GM19238 (cell line): ENCODE measurements around the gene SCGB1C2.

Experiments used
- DNase-seq: peaks from one replicate; pipeline ENCODE4 v3.0.0; 2011; ENCODE audit warnings: low spot score; ENCODE audit not compliant: insufficient read length

SCGB1C2 gene

DNA sequence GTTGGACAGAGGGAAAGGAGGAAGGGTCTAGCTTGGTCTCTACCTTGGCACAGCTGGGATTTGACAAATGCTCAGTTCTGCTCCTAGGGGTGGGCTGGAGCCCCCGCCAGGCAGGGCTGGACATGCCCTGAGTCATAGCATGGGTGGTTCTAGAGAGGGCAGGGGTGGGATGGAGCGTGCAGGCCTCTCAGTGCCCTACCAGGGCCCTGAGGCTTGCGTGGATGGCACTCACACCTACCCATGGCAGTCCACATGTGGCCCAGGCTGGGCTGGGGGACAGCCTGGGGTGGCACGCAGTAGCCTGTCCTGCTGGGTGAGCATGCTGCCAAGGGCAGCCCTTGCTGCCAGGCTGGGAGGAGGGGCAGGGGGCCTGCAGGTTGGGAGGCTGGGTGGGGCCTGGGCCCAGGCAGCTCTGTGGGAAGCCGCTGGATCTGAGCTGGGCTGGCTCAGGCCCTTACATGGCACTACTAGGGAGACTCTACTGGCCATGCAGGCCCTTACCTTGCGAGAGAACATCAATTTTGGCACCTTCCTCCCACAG lies 32.8 kb downstream of the SCGB1C2 start:
- DNase-seq: no peak

DNA sequence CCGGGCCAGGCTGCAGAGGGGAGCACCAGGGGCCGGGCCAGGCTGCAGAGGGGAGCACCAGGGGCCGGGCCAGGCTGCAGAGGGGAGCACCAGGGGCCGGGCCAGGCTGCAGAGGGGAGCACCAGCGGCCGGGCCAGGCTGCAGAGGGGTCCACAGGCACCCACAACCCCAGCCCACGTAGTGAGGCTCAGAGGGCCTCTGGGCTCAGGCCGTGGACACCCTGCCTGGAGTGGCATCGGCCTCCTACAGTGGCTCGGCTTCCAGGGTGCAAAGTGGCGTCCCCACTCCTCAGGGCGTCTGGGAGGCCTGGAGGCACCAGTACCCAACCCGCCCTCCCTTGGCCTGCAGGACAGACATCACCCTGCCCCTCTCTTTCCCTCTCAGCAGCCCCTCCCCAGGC lies 34.5 kb downstream of the SCGB1C2 start:
- no peak for DNase-seq

DNA sequence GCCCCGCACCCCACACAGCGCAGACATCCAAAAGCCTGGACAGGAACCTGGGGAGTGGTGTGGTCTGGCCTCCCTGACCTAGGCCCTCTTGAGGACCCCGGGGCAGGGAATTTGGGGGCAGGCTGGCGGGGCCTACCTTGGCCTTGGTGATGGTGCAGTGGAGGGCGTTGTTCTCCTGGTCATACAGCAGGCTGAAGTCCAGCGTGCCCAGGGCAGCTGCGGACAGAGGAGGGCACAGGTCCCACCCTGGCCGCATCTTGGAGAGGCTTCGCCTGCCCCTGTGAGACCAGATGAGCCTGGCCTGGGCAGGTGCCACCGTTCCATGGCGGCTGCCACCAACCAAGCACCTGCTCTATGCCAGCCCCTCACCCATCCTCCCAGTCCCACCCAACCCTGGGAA lies 35.0 kb downstream of the SCGB1C2 start:
- no peak for DNase-seq

DNA sequence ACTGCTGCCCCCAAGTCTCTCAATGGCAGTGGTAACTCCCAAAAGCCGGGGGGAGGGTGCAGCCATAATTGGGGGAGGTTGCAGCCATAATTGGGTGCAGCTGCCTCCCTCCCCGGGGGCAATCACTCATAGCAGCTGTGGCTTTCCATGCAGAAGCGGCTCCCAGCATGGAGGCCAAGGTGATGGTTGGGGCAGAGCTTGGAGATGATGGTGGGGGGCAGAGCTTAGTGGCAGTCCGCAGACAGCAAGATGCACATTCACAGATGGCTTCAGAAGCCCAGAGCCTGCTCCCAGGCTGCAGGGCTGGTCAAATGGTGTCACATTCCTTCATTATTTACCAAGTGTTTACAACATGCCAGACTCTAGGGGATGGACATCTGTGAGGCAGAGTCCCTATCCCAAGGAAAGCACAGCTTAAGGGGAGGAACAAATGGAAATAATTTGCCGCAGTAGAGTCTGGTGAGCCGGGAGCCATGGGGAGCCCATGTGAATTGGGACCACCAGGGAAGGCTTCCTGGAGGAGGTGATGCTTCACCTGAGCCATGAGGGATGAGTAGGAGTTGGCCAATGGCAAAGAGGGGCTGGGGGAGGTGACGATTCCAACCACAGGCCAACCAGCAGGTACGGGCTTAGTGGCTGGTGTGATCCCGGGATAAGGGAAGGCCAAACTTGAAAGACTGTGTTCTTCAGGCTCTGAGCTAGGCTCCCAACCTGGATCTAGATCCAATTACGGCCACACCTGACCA lies 36.0 kb downstream of the SCGB1C2 start:
- no peak for DNase-seq

DNA sequence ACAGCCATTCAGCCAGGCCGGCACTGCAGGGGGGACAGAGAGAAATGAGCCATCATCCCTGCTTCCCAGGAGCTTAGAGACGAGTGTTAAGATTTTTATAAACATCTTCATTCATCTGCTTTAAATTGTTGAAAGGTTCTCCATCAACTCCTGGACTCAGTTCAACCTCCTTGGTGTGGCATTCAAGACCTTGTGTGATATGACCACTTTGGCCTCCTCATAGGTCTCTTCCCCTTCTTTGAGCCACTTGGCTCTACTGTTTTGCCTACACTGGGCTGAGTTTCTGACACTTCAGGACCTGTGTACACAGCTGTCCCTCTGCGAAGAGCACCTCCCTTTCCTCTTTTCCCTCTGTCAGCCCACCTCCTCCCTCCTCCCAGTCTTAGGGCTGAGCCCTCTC lies 39.8 kb downstream of the SCGB1C2 start:
- no peak for DNase-seq

DNA sequence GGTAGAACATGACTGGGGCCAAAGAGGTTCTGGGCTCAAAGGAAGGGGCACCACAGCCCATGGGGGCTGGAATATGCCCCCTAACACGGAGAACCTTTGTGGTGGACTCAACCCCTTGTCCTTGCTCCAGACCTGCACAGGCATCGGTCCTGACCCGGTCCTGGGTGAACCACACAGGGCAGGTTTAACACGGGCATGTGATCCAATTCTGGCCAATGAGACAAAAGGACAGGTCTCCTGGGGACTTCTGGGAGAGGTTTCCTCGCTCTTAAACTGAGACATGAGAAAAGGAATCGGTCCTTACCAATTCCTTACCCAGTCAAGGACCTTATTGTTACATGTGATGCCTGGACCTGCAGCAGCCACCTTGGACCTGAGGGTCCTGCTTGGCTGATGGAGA lies 40.4 kb downstream of the SCGB1C2 start:
- DNase-seq: no peak

DNA sequence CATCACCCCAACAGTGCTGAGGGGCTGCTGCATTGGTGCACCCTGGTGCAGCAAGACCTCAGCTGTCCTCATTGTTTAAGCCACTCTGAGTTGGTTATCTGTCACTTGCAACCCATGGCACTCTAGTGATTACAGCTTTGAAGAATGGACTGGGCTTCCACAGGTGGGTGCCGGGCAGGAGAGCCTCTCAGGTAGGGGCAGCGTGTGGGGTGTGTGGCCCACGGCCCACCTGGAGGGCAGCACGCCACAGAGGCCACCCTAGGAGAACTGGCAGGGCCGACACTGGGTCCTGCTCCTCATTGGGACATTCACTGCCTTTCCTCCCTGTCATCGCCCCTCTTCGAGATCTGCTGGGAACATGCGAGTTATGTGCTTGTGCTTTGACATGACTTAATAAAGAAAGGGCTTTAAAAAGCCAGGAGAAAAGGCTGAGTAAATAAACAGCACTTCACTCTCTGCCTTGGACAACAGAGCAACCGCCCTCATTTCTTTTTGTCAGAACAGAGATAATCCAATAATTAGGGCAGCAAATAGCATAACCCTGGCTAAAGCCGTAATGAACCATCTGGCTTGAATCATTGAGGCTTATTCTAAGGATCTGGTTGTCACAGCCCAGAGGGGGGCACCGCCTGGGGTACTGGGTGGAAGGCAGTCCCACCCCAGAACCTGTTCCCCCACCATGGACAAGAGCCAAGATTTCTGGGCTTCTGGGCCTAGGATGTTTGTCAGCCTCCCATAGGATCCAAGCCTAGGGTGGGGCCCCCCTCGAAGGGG lies 41.1 kb downstream of the SCGB1C2 start:
- no peak for DNase-seq

DNA sequence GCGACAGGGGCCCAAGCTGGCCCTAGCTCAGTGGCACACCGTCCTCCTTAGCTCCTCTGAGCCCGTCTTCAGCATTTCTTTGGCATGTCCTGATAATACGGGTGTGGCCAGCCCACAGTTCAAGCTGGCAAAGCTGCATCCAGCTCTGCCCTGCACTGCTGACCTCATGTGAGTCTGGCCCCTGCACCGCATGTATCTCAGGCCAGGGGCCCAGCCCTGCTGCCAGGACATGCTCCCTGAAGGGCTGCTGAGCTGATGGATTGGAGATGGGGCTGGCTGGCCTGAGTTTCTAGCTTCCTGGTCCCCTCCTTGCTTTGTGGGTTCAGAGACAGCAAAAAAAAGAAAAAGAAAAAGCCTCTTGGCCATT lies 41.7 kb downstream of the SCGB1C2 start:
- no peak for DNase-seq

DNA sequence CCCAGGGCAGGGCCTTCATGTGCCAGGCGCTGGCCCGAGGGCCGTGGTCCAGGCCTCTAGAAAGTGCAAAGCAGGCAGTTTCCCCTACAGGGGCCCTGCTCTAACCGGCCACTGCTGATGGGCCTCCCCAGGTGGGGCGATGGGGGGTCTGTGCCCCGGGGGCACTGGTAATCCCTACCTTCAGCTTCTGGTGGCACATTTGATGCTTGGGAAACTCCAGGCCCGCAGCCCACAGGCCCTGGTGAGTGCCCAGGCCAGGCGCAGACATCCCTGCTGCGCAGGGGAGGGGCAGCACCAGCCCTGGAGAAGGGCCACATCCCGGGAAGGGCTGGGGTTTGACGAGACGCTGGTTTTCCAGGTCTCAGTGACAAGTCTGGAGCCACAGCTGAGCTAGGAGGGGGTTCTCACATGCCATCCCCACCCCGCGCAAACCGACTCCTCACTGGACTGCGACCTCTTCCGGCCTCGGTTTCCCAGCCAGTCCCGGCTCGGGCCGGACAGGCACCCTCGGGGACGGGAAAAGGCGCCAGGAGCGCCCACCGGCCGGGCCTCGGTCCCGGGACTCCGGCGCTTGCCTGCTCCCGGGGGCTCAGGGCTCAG lies 42.5 kb downstream of the SCGB1C2 start:
- DNase-seq: no peak

DNA sequence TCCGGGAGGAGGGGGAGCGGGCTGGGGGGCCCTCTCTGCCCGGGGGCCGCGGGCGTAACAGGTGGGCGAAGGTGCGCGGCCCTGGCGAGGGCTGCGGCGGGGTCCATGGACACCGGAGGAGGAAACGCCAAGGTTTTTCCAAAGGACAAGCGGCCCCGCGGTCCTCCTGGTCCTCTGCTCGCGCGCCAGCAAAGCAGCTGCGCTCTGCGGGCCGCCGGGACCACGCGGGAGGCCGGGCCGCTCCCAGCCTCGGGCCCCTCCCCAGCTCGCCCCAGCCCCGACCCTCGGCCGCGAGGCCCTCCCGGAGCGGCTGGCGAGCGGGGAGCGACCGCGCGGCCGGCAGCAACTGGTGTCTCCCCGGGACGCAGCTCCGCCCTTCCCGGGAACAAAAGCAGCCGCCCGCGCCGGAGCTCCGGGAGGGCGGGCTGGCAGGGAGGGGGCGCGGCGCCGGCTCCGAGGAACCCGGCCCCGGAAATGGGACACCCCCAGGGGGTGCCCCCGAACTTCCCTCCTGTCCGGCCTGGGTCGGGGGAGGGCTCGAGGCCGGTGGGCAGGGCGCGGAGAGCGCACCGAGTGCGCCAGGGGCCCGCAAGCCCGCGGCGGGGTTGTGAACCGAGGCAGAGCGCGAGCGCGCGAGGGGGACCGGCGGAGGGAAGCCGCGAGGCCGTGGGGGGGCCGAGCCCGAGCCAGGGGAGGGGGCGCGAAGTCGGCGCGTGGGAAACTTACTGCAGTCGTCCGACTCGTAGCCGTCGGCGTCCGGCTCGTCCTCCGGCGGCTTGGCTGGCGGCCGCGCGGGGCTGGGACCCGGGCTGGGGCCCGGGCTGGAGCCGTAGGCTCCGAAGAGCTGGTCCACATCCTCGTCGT lies 43.2 kb downstream of the SCGB1C2 start:
- no peak for DNase-seq

DNA sequence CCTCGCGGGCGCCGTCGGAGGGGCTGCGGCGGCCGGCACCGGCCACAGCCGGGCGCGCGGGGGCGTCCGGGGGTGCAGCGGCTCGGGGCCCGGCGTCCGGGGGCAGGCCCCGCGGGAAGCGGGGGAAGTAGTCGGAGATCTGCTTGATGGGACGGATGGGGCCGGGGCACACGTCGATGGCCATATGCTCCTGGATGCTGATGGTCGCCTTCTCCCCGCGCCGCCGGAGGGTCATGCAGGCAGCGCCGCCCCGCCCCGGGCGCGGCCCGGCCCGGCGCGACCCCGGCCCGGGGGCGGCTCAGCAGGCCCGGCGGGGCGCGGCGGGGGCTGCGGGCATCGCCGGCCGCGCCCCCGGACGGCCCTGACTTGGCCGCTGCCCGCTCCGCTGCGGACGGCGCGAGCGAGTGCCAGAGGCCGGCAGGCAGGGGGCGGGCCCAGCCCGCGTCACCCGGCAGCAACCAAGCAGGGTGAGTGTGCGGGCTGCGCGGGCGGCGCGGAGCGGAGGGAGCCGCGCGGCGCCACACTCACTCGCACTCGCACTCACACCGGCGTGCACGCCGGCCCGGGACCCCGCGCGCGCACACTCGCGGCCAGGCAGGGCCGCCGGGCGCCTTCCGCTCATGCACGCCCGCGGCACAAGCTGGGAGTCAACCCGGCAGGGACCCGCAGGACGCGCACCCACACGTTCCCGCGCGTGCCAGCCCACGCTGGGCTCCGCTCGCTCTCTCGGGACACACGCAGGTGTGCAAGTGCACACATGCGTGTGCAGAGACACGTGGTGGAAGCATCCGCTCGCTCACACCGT lies 44.1 kb downstream of the SCGB1C2 start, which contains the start of gene DOC2B:
TSS of gene DOC2B (minus strand) at position 406 of the 805 bp plus-strand sequence. CDS start at position 235, 171 bp downstream.
- DNase-seq: no peak

DNA sequence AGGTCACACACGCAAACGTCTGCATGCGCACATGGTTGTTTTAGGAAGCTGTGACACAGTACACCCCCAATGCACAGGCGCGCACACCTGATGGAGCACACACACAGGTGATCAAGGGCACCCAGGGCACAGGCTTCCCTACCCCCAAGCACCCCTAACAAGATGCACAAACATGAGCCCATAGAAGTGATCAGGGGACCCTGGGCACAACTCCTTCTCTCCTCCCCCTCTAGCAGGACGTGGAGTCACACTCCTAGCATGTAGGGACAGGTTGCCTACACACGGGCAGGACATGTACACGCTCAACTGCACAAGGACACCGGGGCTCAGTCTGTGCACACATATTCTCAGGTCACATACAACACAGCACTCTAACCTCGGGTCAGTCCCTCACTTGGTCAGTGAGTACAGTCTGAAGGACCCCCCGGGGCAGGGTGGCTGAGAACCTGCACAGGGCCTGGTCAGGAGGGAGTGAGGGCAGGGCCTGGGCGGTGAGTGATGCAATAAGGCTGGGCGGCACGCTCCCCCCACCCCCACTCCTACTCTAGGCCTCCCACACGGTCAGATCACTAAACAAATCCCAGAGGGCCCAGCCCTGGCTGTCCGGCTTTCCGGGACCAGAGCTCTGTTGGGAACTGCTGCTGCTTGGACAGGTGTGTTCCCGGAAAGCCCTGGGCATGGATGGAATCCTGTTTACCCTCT lies 44.8 kb downstream of the SCGB1C2 start:
- no peak for DNase-seq

DNA sequence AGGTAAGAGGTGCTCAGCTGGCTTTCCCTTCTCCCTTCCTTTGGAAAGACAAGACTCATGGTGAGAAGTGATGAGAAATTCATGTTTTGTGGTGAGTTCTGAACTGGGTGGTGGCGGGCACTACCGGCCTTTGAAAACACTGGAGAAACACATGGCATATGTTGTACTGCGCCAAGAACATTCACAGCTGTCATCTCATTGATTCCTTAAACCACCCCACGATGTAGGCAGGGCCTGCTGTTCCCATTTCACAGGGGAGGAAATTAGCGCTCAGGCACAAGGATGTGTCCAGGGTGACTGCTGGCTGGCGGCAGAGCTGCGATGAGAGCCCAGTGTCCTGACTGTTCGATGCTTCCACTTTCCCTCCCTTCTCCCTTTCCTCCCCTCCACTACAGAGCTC lies 45.7 kb downstream of the SCGB1C2 start:
- no peak for DNase-seq

DNA sequence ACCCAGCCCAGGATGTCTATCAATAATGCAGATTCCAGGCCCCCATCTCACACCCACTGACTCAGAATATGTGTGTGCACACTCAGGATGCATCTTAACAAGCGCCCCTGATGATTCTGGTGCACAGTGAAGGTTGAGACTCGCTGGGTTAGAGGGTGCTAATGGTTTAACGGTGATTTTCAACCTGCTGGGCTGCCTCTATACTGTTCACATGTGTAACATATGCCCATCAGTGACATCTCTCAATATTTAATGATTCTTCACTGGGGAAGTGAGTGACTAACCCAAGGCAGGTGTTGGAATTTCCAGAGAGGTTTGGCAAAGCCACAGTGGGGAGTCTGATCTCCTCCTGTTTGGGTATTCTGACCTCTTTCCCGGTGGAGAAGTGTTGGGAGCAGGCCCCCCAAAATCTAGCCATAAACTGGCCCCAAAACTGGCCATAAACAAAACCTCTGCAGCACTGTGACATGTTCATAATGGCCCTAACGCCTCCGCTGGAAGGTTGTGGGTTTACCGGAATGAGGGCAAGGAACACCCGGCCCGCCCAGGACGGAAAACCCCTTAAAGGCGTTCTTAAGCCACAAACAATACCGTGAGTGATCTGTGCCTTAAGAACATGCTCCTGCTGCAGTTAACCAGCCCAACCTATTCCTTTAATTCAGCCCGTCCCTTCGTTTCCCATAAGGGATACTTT lies 48.2 kb downstream of the SCGB1C2 start:
- DNase-seq: no peak

DNA sequence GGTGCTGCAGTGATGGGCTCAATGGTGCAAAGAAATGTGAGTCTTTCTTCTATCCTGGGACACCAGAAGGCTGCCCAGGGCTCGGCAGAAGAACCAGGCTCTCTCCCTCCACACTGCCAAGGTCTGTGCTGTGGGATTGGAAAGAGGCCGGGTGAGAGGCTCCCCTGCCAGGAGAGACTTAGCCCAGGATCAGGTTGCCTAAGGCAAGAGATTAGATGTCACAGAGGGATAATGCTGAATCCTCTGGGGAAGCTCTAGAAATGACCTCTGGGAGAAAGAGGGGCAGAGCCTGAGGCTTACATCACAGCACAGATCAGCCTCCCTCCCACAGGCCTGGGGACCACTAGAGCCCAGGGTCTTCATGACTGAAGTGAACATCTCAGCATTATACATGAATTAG lies 49.8 kb downstream of the SCGB1C2 start:
- DNase-seq: no peak
